K562 (cell line): ENCODE data around the gene PUM1. TPM values are rescaled to one million over a fixed set of nuclear protein-coding genes. Genes with fewer than 3 reads are reported as not detected.

Experiments
- ARHGAP35 ChIP-seq: fragments of 450-650 bp; IDR thresholded peaks from 2 replicates; pipeline ENCODE4 v1.6.1; 2018; ENCODE audit not compliant: partially characterized antibody
- BCL6 ChIP-seq: fragments of 250-450 bp; sonication (Bioruptor Pico); IDR thresholded peaks from 2 replicates; pipeline ENCODE4 v1.4.0; 2020
- ELF1 ChIP-seq: fragments of 200-800 bp; sonication (Bioruptor generic); IDR thresholded peaks from 2 replicates; pipeline ENCODE4 v1.6.1; 2016; ENCODE audit warnings: missing genetic modification characterization, missing compliant biosample characterization
- HCFC1 ChIP-seq: IDR thresholded peaks from 2 replicates; pipeline ENCODE4 v1.6.1; 2012; ENCODE audit warnings: low read depth, low read length, improper control_type of control experiment
- RBFOX2 ChIP-seq: fragments of 200-400 bp; formaldehyde crosslinking; IDR thresholded peaks from 2 replicates; pipeline ENCODE4 v1.6.1; 2017; ENCODE audit warnings: low read depth, mild to moderate bottlenecking, low read length, moderate library complexity
- SAFB2 ChIP-seq: fragments of 200-400 bp; formaldehyde crosslinking; IDR thresholded peaks from 2 replicates; pipeline ENCODE4 v1.6.1; 2018; ENCODE audit warnings: borderline replicate concordance, low read length, low read depth, moderate library complexity; ENCODE audit not compliant: severe bottlenecking
- U2AF2 ChIP-seq: fragments of 200-400 bp; formaldehyde crosslinking; optimal IDR thresholded peaks from 2 replicates; pipeline ENCODE3; 2017; ENCODE audit warnings: low read depth, mild to moderate bottlenecking, low read length
- ZBED1 ChIP-seq: IDR thresholded peaks from 2 replicates; pipeline ENCODE4 v1.6.1; 2014
- ZSCAN32 ChIP-seq: fragments of 450-650 bp; formaldehyde crosslinking; IDR thresholded peaks from 2 replicates; pipeline ENCODE4 v1.4.0; 2020; ENCODE audit warnings: mild to moderate bottlenecking, moderate library complexity
- polyA plus RNA-seq, 8 experiments: library from polyadenylated mRNA; depleted of rRNA in 4 of 8; stranded (reverse) in 5 of 8; unstranded in 3 of 8; fragments of >200 nt; fragmentation: Nextera tagmentation in 2 of 8; fragmentation: Illumina TruSeq in 1 of 8; extraction: Ambion mirVana in 2 of 8; extraction: Trizol in 1 of 8; gene quantifications; 2 replicates each; pipeline versions ENCODE4 v1.2.1 to v1.2.3, GENCODE V29; 2011 to 2014; ENCODE audit warnings: inconsistent platforms in 1 of 8, missing spikeins in 1 of 8
- total RNA-seq, 7 experiments: library from RNA; depleted of rRNA in 6 of 7; stranded (reverse); fragments of >200 nt in 6 of 7; fragmentation: Illumina TruSeq in 2 of 7; extraction: Trizol in 2 of 7; gene quantifications; 2 replicates each; pipeline versions ENCODE4 v1.2.1 to v1.2.3, GENCODE V29; 2011 to 2021; ENCODE audit warnings: low replicate concordance in 1 of 7
- TF ChIP-seq, protein P1 (sequence below): fragments of 150-350 bp; conservative IDR thresholded peaks from 2 replicates; pipeline ENCODE4 v1.6.1; 2014; ENCODE audit warnings: low read length
- TF ChIP-seq, protein P2 (sequence below): fragments of 250-450 bp; sonication (Bioruptor Pico); IDR thresholded peaks from 2 replicates; pipeline ENCODE4 v1.8.0; 2021; ENCODE audit warnings: moderate library complexity, mild to moderate bottlenecking, inconsistent platforms
- TF ChIP-seq, protein P3 (sequence below): fragments of 450-650 bp; conservative IDR thresholded peaks from 2 replicates; pipeline ENCODE4 v1.6.1; 2016; ENCODE audit warnings: missing genetic modification characterization, low read depth, mild to moderate bottlenecking, control low read depth, missing compliant biosample characterization
- TF ChIP-seq, protein P4 (sequence below): fragments of 250-450 bp; sonication (Bioruptor Pico); IDR thresholded peaks from 2 replicates; pipeline ENCODE4 v1.5.0; 2021; ENCODE audit warnings: mild to moderate bottlenecking, borderline replicate concordance
- TF ChIP-seq, protein P5 (sequence below): IDR thresholded peaks from 2 replicates; pipeline ENCODE4 v1.6.1; 2011; ENCODE audit not compliant: insufficient read length; ENCODE audit errors: extremely low read depth
- TF ChIP-seq, protein P6 (sequence below): fragments of 150-350 bp; IDR thresholded peaks from 2 replicates; pipeline ENCODE4 v1.6.1; 2014; ENCODE audit warnings: low read depth, mild to moderate bottlenecking, low read length, borderline replicate concordance

PUM1 gene
- total and polyA plus RNA-seq, 9 of the 15 experiments (the other 6 are each of a cell fraction or from before 2014, with no cell fraction given) = 37.7 to 104 (median 55.7) TPM

DNA sequence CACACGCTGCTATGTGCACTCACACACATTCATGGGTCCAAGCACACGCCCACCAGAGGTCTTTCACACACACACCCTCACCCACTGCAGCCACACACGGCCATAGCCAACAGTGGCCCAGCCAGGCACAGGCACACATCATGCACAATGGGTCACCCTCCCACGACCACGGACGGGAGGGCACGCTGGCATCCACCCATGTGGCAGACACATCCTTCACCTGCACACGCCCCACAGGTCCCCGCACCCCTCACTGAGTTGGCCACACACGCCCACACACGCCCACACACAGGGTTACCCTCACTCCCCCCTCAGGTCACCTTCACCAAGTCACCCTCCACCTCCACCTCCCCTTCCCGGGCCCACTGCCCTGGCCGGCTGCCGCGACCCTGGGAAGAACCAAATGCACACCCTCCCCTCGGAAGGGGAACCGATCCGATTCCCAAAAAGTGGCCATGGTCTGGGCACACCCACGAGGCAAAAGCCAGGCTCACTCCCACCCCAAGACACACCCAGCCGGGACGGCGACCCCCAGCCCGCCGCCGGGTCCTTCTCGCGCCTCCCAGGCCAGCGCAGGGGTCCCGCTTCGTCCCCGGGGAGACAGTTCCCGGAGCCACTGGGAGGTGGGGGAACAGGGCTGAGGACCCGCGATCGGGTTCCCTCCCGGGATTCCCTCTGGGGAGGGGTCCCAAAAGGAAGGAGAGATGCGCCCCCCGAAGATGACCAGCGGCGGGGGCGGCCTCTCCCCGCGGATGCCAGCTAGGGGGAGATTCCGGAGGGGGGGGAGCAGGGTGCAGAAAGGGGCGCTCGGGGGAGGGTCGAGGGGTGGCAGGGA, 157.8 kb downstream of the PUM1 start (continued):
- TF ChIP-seq, protein P1, sequence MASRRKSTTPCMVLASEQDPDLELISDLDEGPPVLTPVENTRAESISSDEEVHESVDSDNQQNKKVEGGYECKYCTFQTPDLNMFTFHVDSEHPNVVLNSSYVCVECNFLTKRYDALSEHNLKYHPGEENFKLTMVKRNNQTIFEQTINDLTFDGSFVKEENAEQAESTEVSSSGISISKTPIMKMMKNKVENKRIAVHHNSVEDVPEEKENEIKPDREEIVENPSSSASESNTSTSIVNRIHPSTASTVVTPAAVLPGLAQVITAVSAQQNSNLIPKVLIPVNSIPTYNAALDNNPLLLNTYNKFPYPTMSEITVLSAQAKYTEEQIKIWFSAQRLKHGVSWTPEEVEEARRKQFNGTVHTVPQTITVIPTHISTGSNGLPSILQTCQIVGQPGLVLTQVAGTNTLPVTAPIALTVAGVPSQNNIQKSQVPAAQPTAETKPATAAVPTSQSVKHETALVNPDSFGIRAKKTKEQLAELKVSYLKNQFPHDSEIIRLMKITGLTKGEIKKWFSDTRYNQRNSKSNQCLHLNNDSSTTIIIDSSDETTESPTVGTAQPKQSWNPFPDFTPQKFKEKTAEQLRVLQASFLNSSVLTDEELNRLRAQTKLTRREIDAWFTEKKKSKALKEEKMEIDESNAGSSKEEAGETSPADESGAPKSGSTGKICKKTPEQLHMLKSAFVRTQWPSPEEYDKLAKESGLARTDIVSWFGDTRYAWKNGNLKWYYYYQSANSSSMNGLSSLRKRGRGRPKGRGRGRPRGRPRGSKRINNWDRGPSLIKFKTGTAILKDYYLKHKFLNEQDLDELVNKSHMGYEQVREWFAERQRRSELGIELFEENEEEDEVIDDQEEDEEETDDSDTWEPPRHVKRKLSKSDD = no peak
- TF ChIP-seq U2AF2 (no peak), HCFC1 (no peak), ARHGAP35 (peak; percentile 10), ELF1 (tag) (no peak), ZBED1 (no peak), SAFB2 (no peak), BCL6 (CRISPR knock-in tag) (no peak), ZSCAN32 (CRISPR knock-in tag) (no peak), RBFOX2 (peak; percentile 68)
- TF ChIP-seq, protein P2, sequence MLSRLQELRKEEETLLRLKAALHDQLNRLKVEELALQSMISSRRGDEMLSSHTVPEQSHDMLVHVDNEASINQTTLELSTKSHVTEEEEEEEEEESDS (CRISPR knock-in tag) = no peak
- TF ChIP-seq, protein P3, sequence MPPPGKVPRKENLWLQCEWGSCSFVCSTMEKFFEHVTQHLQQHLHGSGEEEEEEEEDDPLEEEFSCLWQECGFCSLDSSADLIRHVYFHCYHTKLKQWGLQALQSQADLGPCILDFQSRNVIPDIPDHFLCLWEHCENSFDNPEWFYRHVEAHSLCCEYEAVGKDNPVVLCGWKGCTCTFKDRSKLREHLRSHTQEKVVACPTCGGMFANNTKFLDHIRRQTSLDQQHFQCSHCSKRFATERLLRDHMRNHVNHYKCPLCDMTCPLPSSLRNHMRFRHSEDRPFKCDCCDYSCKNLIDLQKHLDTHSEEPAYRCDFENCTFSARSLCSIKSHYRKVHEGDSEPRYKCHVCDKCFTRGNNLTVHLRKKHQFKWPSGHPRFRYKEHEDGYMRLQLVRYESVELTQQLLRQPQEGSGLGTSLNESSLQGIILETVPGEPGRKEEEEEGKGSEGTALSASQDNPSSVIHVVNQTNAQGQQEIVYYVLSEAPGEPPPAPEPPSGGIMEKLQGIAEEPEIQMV (tag) = no peak
- TF ChIP-seq, protein P4, sequence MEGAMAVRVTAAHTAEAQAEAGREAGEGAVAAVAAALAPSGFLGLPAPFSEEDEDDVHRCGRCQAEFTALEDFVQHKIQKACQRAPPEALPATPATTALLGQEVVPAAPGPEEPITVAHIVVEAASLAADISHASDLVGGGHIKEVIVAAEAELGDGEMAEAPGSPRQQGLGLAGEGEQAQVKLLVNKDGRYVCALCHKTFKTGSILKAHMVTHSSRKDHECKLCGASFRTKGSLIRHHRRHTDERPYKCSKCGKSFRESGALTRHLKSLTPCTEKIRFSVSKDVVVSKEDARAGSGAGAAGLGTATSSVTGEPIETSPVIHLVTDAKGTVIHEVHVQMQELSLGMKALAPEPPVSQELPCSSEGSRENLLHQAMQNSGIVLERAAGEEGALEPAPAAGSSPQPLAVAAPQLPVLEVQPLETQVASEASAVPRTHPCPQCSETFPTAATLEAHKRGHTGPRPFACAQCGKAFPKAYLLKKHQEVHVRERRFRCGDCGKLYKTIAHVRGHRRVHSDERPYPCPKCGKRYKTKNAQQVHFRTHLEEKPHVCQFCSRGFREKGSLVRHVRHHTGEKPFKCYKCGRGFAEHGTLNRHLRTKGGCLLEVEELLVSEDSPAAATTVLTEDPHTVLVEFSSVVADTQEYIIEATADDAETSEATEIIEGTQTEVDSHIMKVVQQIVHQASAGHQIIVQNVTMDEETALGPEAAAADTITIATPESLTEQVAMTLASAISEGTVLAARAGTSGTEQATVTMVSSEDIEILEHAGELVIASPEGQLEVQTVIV (CRISPR knock-in tag) = no peak
- TF ChIP-seq, protein P5, sequence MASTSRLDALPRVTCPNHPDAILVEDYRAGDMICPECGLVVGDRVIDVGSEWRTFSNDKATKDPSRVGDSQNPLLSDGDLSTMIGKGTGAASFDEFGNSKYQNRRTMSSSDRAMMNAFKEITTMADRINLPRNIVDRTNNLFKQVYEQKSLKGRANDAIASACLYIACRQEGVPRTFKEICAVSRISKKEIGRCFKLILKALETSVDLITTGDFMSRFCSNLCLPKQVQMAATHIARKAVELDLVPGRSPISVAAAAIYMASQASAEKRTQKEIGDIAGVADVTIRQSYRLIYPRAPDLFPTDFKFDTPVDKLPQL = no peak
- TF ChIP-seq, protein P6, sequence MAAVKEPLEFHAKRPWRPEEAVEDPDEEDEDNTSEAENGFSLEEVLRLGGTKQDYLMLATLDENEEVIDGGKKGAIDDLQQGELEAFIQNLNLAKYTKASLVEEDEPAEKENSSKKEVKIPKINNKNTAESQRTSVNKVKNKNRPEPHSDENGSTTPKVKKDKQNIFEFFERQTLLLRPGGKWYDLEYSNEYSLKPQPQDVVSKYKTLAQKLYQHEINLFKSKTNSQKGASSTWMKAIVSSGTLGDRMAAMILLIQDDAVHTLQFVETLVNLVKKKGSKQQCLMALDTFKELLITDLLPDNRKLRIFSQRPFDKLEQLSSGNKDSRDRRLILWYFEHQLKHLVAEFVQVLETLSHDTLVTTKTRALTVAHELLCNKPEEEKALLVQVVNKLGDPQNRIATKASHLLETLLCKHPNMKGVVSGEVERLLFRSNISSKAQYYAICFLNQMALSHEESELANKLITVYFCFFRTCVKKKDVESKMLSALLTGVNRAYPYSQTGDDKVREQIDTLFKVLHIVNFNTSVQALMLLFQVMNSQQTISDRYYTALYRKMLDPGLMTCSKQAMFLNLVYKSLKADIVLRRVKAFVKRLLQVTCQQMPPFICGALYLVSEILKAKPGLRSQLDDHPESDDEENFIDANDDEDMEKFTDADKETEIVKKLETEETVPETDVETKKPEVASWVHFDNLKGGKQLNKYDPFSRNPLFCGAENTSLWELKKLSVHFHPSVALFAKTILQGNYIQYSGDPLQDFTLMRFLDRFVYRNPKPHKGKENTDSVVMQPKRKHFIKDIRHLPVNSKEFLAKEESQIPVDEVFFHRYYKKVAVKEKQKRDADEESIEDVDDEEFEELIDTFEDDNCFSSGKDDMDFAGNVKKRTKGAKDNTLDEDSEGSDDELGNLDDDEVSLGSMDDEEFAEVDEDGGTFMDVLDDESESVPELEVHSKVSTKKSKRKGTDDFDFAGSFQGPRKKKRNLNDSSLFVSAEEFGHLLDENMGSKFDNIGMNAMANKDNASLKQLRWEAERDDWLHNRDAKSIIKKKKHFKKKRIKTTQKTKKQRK = no peak
